ENCODE data around the gene RUNX1. TPM values are rescaled to one million over a fixed set of nuclear protein-coding genes. Genes with fewer than 3 reads are reported as not detected.

The RUNX1 gene
- total and polyA plus RNA-seq, 2 donors (not counting 1 experiment from before 2014, with no cell fraction given), result 26.3 to 73.0 TPM

DNA sequence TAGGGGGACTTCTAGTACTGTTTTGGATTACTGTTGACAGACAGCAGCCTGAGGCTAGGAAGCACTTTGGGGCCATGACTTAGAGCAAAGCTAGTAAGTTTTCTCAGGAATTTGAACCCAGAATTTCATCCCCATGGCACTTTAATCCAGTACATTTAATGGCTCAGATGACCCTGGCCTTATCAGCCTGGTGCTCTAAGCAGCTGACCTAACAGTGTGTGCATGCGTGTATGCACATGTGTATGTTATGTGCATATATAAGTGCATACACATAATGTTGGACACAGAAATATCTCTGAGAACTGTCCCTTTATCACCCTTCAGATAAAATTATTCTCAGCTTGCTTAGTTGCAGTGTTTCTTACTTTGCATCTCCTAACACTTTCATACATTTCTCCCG is 265.3 kb downstream of the RUNX1 start:
- Histone ChIP-seq H3K4me1 (ENCODE audit: control insufficient read depth in 2 of 2, insufficient read depth in 2 of 2, low read length in 2 of 2) (no peaks in the 10 kb centered on the region), H3K79me2 (ENCODE audit: control insufficient read depth, insufficient read depth, low read length) (no peaks in the 10 kb centered on the region), H3K4me3 (ENCODE audit: control extremely low read depth in 1 of 5, extremely low read depth in 1 of 5, insufficient read depth in 1 of 5, low read depth in 2 of 5, low read length in 4 of 5) (no peak overlapping the region), H4K20me1 (ENCODE audit: control insufficient read depth, insufficient read depth, low read length, poor library complexity, severe bottlenecking) (no peaks in the 10 kb centered on the region), H3K27ac (ENCODE audit: low read length in 2 of 2) (no peak overlapping the region), H3K27me3 (replicated peaks in 1 of 4; ENCODE audit: control extremely low read depth in 1 of 4, control insufficient read depth in 3 of 4, insufficient read depth in 4 of 4, low read length in 3 of 4) (peaks cover 0 to 6% (median 0%) of the 10 kb centered on the region in 4 experiments), H2AFZ (ENCODE audit: insufficient read depth, low read depth, low read length, poor library complexity, severe bottlenecking) (no peak overlapping the region), H3K4me2 (replicated peaks; ENCODE audit: low read depth, low read length, poor library complexity, severe bottlenecking) (no peak overlapping the region), H3K9me3 (ENCODE audit: control extremely low read depth in 1 of 3, control insufficient read depth in 2 of 3, insufficient read depth in 1 of 3, low read length in 2 of 3) (peaks cover 0 to 11% (median 2%) of the 10 kb centered on the region in 3 donors), H3K36me3 (replicated peaks in 1 of 2; ENCODE audit: control extremely low read depth in 1 of 2, control insufficient read depth in 1 of 2, extremely low read depth in 1 of 2, insufficient read depth in 2 of 2, low read length in 1 of 2) (no peaks in the 10 kb centered on the region), H3K9ac (ENCODE audit: low read length) (no peak overlapping the region)
- H3K4me3 Mint-ChIP-seq, result no peak overlapping the region
- DNase-seq (no peak), ATAC-seq (ENCODE audit: low read depth) (no peak)
- POLR2A ChIA-PET, result no interaction called here
- CTCF ChIA-PET, result no interaction called here
- no peak for TF ChIP-seq EZH2 (IDR thresholded peaks at IDR 0.05; ENCODE audit: borderline replicate concordance, insufficient read depth, low read depth, low read length, poor library complexity, severe bottlenecking)
- TF ChIP-seq, protein P1, sequence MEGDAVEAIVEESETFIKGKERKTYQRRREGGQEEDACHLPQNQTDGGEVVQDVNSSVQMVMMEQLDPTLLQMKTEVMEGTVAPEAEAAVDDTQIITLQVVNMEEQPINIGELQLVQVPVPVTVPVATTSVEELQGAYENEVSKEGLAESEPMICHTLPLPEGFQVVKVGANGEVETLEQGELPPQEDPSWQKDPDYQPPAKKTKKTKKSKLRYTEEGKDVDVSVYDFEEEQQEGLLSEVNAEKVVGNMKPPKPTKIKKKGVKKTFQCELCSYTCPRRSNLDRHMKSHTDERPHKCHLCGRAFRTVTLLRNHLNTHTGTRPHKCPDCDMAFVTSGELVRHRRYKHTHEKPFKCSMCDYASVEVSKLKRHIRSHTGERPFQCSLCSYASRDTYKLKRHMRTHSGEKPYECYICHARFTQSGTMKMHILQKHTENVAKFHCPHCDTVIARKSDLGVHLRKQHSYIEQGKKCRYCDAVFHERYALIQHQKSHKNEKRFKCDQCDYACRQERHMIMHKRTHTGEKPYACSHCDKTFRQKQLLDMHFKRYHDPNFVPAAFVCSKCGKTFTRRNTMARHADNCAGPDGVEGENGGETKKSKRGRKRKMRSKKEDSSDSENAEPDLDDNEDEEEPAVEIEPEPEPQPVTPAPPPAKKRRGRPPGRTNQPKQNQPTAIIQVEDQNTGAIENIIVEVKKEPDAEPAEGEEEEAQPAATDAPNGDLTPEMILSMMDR (IDR thresholded peaks at IDR 0.05), result no peak
- intact Hi-C loops (cut with micrococcal nuclease), result no loop called here
- no peaks in the 10 kb centered on the region for H3K4me1 Mint-ChIP-seq
- no peaks in the 10 kb centered on the region for H3K9me3 Mint-ChIP-seq (ENCODE audit: insufficient read depth)
- peaks cover 12% of the 10 kb centered on the region for H3K27me3 Mint-ChIP-seq
- no CpG with 5 or more reads among the region's 2 CpGs for WGBS (ENCODE audit: insufficient coverage)
- no peak overlapping the region for H3K27ac Mint-ChIP-seq

DNA sequence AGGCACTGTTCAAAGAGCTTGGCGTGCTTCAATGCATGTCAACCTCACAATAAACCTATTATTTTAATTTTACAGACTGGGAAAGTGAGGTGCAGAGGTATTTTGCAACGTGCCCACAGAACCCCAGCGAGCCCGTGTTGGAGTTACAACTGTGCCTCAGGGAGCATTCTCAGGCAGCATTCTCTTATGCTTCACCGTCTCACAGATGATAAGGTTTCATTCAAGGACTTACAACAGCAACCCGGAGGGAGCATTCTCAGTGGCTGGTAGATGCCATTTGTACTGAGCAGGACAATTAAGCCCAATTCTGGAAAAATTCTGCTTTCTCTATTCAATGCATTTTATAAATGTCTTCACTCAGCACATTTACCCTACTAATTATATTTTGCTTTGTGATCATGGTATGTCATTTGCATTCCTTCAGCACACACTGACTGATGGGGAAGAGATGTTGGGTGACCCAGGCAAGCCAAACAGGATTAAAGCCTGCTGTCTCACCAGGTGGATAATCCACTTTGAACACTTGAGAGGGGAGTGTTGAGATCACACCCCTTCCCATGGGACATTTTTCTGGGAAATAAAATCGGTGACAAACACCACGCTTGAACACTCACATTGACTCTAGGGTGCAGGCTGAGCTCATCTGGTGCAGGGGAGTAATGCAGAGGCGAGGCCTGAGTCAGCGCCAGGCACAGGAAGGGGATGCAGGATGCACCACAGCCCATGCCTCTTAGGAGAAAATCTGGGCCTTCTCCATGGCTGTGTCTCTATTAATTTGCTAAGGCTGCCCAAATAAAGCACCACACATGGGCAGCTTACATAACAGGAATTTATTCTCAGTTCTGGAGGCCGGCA is 266.4 kb downstream of the RUNX1 start:
- no peak overlapping the region for H3K4me3 ChIP-seq (ENCODE audit: control extremely low read depth in 1 of 5, extremely low read depth in 1 of 5, insufficient read depth in 1 of 5, low read depth in 2 of 5, low read length in 4 of 5)
- H3K36me3 ChIP-seq (replicated peaks in 1 of 2; ENCODE audit: control extremely low read depth in 1 of 2, control insufficient read depth in 1 of 2, extremely low read depth in 1 of 2, insufficient read depth in 2 of 2, low read length in 1 of 2), result no peaks in the 10 kb centered on the region
- ChIA-PET POLR2A (no interaction called here), CTCF (no interaction called here)
- intact Hi-C loops (cut with micrococcal nuclease), result no loop called here
- 91% methylated on average over 10 of the region's 11 CpGs for WGBS (ENCODE audit: insufficient coverage)
- Mint-ChIP-seq H3K4me1 (no peaks in the 10 kb centered on the region), H3K27me3 (peaks cover 20% of the 10 kb centered on the region), H3K4me3 (no peak overlapping the region), H3K27ac (no peak overlapping the region), H3K9me3 (ENCODE audit: insufficient read depth) (no peaks in the 10 kb centered on the region)
- no peak overlapping the region for H3K27ac ChIP-seq (ENCODE audit: low read length in 2 of 2)
- no peaks in the 10 kb centered on the region for H4K20me1 ChIP-seq (ENCODE audit: control insufficient read depth, insufficient read depth, low read length, poor library complexity, severe bottlenecking)
- H3K9me3 ChIP-seq (ENCODE audit: control extremely low read depth in 1 of 3, control insufficient read depth in 2 of 3, insufficient read depth in 1 of 3, low read length in 2 of 3), result peaks cover 0 to 11% (median 2%) of the 10 kb centered on the region in 3 donors
- no peak overlapping the region for H2AFZ ChIP-seq (ENCODE audit: insufficient read depth, low read depth, low read length, poor library complexity, severe bottlenecking)
- H3K79me2 ChIP-seq (ENCODE audit: control insufficient read depth, insufficient read depth, low read length), result no peaks in the 10 kb centered on the region
- TF ChIP-seq, protein P1 (IDR thresholded peaks at IDR 0.05), result no peak
- no peak for TF ChIP-seq EZH2 (IDR thresholded peaks at IDR 0.05; ENCODE audit: borderline replicate concordance, insufficient read depth, low read depth, low read length, poor library complexity, severe bottlenecking)
- no peak for DNase-seq
- no peak overlapping the region for H3K4me2 ChIP-seq (replicated peaks; ENCODE audit: low read depth, low read length, poor library complexity, severe bottlenecking)
- H3K4me1 ChIP-seq (ENCODE audit: control insufficient read depth in 2 of 2, insufficient read depth in 2 of 2, low read length in 2 of 2), result no peaks in the 10 kb centered on the region
- H3K27me3 ChIP-seq (replicated peaks in 1 of 4; ENCODE audit: control extremely low read depth in 1 of 4, control insufficient read depth in 3 of 4, insufficient read depth in 4 of 4, low read length in 3 of 4), result peaks cover 0 to 6% (median 0%) of the 10 kb centered on the region in 4 experiments
- no peak overlapping the region for H3K9ac ChIP-seq (ENCODE audit: low read length)
- no peak for ATAC-seq (ENCODE audit: low read depth)

Measured in B cell (primary cell).